Measurements from ENCODE around the gene SH3RF1. TPM values are rescaled to one million over a fixed set of nuclear protein-coding genes. Genes with fewer than 3 reads are reported as not detected.
"Not testable (repeated sequence)": the region's sequence is repeated elsewhere in the genome, so short reads cannot be mapped to it uniquely, and the experiment has no call there.

SH3RF1 gene
- total RNA-seq, 2 experiments from 2014 or later = 0.34 TPM

GRCh38 chr4:169184686-169185085 lies 86.1 kb downstream of the SH3RF1 start:
- ChIA-PET CTCF (no interaction called here), POLR2A (no interaction called here)
- Mint-ChIP-seq H3K4me3 (no peak overlapping the region), H3K27ac (no peak overlapping the region), H3K4me1 (ENCODE audit: low read depth) (no peaks in the 10 kb centered on the region), H3K9me3 (no peaks in the 10 kb centered on the region), H3K36me3 (ENCODE audit: low read depth) (no peaks in the 10 kb centered on the region), H3K27me3 (peaks cover 10% of the 10 kb centered on the region)
- TF ChIP-seq CTCF (IDR thresholded peaks at IDR 0.05) = no peak
- ATAC-seq (no peak), DNase-seq (no peak)
- intact Hi-C loops (cut with micrococcal nuclease) = no loop called here

- Mint-ChIP-seq H3K4me1 (ENCODE audit: low read depth) (no peaks in the 10 kb centered on the region), H3K4me3 (no peak overlapping the region), H3K27me3 (peaks cover 10% of the 10 kb centered on the region), H3K27ac (no peak overlapping the region), H3K36me3 (ENCODE audit: low read depth) (no peaks in the 10 kb centered on the region), H3K9me3 (no peaks in the 10 kb centered on the region)
- ChIA-PET POLR2A (no interaction called here), CTCF (no interaction called here)
- ATAC-seq = no peak
- no peak for DNase-seq
- TF ChIP-seq CTCF (IDR thresholded peaks at IDR 0.05) = no peak
- intact Hi-C loops (cut with micrococcal nuclease) = no loop called here
These were observed 86.5 kb downstream of the SH3RF1 start for GRCh38 chr4:169184236-169184635.

DNA sequence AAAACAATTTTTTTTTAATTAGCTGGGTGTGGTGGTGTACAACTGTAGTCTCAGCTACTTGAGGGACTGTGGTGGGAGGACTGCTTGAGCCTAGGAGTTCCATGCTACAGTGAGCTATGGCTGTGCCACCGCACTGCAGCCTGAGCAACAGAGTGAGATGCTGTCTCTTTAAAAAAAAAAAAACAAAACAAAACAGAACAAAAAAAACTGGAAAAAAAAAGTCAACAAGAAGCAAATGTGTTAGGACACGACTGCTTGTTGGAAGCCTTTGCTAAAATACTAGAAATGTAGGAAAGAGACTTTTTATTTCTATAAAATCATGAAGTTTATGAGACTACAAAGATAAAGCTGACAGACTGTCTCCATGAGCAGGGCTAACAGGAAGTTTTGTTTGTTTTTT lies 87.2 kb downstream of the SH3RF1 start:
- H3K4me1 Mint-ChIP-seq (ENCODE audit: low read depth) = no peaks in the 10 kb centered on the region
- DNase-seq (no peak), ATAC-seq (no peak)
- H3K36me3 Mint-ChIP-seq (ENCODE audit: low read depth) = no peaks in the 10 kb centered on the region
- intact Hi-C loops (cut with micrococcal nuclease) = no loop called here
- peaks cover 10% of the 10 kb centered on the region for H3K27me3 Mint-ChIP-seq
- H3K4me3 Mint-ChIP-seq = no peak overlapping the region
- ChIA-PET CTCF (no interaction called here), POLR2A (no interaction called here)
- no peaks in the 10 kb centered on the region for H3K9me3 Mint-ChIP-seq
- no peak for TF ChIP-seq CTCF (IDR thresholded peaks at IDR 0.05)
- no peak overlapping the region for H3K27ac Mint-ChIP-seq

DNA sequence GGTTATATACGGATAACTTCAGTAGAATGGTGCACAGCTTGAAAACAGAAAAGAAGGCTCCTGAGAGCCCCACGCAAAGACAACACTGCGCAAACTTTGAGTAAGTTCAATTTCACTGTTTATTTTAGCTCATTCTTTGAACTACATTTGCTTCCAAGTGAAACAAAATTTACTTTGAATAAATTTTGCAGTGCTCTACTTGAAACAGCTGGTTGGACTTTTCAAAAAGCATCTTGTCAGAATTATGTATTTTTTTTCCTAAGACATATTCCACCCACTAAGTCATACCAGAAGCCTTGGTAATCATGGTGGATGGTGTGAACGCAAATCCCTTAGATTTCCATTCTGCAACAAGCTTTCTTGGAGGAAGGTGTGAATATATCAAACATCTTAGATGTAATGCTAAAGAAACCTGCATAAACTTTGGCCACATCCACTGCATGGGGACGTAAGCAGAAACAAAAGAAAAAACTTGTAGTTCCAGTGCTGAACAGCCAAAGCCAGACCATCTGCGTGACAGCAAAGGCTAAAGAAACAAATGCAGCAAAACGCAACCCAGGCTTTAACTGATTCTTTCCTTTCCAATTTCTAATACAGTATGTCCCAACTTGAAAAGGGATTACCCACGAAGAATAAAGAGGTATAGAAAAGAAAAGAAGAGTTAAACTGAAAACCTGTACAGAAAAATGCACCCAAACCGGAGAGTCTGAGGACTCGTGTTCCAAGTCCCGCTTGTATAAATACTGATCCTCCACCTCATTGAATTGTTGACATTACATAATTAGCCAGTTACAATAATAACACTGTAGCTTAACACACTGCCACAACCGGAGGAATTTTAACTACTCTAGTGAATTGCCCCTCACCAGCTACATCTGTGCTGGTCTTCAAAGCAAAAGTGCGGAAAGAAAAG lies 90.9 kb downstream of the SH3RF1 start:
- no peak overlapping the region for H3K27ac Mint-ChIP-seq
- ChIA-PET CTCF (no interaction called here), POLR2A (no interaction called here)
- ATAC-seq (no peak), DNase-seq (no peak)
- TF ChIP-seq CTCF (IDR thresholded peaks at IDR 0.05) = no peak
- intact Hi-C loops (cut with micrococcal nuclease) = no loop called here
- H3K9me3 Mint-ChIP-seq = no peaks in the 10 kb centered on the region
- peaks cover 4% of the 10 kb centered on the region for H3K27me3 Mint-ChIP-seq
- H3K4me3 Mint-ChIP-seq = no peak overlapping the region
- H3K36me3 Mint-ChIP-seq (ENCODE audit: low read depth) = no peaks in the 10 kb centered on the region
- no peaks in the 10 kb centered on the region for H3K4me1 Mint-ChIP-seq (ENCODE audit: low read depth)

DNA sequence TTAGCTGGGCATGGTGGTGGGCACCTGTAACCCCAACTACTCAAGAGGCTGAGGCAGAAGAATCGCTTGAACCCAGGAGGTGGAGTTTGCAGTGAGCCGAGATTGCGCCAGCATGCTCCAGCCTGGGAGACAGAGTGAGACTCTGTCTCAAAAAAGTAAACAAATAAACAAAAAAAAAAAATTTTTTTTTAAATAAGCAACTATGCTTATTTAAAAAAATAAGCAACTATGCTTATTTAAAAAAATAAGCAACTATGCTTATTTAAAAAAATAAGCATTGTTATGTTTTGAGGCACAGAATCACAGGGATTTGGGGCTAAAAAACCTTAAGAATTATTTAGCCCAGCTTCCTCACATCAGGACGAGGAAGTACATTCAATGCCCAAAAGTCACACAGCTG lies 92.7 kb downstream of the SH3RF1 start:
- H3K4me1 Mint-ChIP-seq (ENCODE audit: low read depth); H3K27ac Mint-ChIP-seq; H3K36me3 Mint-ChIP-seq (ENCODE audit: low read depth); POLR2A ChIA-PET; H3K4me3 Mint-ChIP-seq; CTCF ChIA-PET; ATAC-seq; H3K9me3 Mint-ChIP-seq; intact Hi-C loops (cut with micrococcal nuclease); H3K27me3 Mint-ChIP-seq; DNase-seq: not testable (repeated sequence)

All from activated CD8-positive, alpha-beta T cell treated with anti-CD3 and anti-CD28 coated beads for 36 hours (primary cell).